ENCODE results near the gene HMGN3.

HMGN3 gene

DNA sequence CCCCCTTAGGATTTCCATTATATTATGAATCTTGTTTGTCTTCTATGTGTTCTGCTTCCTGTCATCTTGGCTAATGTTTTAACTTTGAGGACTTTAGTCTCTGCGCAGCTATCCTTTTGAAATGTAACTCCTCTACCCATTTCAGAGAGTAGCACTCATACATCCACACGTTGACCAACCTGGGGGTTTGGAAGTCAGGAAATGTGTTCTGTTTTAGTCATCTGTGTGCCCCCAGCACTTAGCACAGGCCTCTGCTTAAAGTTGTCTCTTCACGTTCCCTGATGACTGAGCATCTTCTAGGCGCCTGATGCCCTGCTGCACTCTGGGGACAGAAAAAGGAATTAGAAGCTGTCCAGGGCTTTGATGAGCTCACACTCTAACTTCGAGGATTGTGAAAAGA lies 47.9 kb downstream of the HMGN3 start:
- peak in 1 of 56 donors; percentile 5 for DNase-seq

DNA sequence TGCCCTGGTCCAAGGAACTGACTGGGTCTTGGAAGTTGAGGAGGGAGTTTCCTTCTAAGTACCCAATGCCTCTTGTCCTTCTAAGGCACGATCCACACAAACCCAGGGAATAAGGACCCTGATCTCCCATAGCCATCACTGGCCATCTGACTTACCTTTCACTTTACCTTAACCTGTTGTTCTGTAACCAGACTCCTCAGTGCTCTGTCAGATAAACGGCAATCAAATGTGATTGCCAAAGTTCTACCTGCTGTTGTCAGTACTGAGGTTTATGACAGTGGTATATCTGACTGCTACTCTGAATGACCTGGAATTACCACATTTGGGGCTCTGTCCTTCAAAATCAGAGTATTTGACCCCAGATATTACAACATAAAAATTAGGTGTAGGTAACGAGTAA lies 49.8 kb downstream of the HMGN3 start:
- DNase-seq = no peak

DNA sequence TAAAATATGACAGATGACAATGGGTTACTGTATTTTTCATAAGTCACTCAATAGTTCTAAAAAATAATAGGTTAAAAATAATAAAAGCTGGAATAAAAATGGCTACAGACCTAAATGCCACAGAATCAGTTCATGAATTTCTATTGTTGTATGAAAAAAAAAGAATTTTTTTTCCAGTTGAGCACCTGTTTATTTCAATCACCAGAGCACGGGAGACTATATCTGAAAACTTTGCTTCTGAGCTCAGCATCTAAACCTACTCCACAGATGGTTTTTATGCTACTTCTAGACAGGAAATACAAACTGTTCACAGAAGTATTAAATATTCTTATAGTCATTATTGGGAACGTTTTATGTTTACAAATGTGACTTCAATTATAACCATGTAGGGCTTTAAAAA lies 50.4 kb downstream of the HMGN3 start:
- no peak for DNase-seq

DNA sequence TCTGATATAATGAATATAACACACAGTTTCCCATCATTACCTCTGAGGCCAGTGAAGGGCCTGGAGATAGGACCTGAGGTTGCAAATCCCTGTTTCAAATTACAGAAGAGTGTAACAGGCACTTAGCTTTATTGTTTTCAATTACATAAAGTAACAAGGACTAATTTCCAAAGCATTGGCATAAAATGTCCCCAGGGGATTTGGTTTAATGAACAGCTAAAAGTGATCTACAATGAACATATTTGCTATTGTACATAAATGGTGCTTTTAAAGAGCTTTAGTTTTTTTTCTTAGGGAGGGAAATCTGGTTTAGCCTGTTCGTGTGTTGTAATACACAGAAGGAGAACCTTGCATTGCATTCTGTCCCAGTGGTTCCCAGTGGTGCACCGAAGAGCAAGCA lies 54.4 kb downstream of the HMGN3 start:
- no peak for DNase-seq

DNA sequence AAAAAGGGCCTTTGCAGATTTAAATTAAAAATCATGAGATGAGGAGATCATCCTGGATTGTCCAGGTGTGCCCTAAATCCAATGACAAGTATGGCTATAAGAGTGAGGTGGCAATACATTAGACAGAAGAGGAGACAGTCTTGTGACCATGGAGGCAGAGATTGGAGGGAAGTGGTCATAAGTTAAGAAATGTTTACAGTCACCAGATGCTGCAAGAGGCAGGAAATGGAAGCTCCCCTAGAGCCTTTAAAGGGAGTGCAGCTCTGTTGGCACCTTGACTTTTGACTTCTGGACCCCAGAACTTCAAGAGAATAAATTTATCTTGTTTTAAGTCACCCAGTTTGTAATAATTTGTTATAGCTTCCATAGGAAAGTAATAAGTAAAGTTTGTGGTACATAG lies 61.1 kb downstream of the HMGN3 start:
- no peak for DNase-seq

DNA sequence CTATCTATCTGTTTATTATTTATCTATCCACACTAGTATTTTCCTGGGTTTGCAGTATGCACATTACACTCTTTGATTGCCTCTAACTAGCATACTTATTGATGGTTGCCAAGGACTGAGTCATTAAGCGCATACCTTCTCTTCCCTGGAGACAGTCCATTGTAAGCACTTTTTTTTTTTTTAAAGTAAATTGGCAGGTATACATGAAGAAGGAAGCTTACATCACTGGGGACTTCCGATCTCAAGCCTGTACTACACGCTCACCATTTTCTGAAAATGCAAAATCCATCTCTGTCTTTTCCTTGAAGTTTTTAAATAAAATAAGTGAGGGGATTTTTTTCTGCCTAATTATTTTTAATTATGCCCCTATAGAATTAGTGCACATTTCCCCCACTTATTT lies 63.5 kb downstream of the HMGN3 start:
- no peak for DNase-seq

DNA sequence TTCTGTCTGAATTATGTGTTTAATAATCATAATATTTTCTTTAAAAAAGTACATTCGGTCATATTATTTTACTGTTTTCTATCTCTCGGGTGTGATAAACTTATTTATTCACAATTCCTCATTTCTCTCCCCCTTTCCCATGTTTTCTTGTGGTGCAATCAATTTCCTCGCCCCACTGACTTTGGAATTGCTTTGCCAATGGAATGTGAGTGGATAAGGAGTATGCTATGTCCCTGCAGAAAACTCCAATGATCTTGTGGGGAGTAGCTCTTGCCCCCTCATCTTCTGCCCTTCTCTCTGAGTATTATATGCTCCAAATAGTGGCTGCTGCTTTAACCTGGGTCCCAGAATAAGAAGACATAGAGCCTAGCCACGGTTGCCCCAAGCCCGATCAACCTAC lies 64.1 kb downstream of the HMGN3 start:
- DNase-seq = no peak

DNA sequence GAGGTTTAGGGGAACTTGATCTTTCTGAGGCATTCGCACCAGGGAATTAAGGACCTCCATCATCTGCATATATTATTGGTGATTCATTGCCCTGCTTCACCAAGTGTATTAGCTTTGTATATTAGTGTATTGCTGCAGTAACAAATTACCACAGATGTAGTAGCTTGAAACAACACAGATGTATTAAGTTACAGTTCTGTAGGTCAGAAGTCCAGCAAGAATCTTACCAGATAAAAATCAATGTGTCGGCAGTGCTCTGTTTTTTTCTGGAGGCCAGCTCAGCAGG lies 65.8 kb downstream of the HMGN3 start:
- DNase-seq = no peak

DNA sequence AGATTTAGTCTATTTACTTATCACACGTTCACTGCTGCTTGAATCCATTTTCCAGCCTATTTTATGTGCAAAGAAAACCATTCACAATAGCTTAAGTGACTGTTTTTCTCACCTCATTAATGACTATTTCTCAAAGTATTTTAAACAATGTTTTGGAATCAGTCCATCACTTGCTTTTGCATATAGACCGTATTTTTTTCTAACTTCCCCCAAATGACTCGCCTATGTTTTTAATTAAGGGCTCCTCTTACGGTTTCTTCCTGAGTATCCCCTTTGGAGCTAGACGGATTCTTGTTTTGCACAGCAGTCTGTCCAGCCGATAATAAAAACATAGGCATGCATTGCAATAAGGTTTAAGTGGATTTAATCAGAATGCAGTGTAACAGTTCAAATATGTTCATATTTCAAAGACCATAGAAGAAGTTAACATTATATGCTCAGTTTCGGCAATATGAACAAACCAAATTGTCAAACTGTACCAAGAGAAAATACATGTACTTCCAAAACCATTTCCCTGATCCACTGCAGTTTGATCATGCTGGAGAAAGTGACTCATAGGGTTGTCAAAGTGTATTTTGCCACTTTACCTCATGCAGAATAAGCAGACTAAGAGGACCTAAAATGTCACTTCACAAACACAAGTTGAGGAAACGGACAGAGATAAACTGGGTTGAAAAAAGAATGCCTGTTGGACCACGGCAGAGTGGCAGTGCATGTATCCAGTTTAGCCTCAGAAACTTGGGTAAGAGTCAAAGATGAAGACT lies 66.4 kb downstream of the HMGN3 start:
- no peak for DNase-seq

DNA sequence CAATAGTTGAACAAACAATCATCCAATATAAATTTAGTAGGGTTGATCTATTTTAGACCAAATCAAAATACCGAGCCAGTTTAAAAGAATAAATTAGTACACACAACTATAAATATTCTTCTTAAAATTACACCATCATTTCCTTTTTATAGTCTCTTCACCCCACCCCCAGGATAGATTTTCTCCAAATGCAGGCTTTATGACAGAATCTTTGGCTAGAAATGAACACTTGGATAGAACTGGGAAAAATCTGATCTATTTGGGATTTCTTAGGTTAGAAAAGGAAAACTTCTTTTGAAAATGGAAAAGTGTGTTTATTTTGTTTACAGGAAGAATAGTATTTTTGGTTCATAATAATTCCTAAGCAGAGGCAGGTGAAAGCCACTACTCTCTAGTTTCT lies 74.6 kb downstream of the HMGN3 start:
- DNase-seq = no peak

DNA sequence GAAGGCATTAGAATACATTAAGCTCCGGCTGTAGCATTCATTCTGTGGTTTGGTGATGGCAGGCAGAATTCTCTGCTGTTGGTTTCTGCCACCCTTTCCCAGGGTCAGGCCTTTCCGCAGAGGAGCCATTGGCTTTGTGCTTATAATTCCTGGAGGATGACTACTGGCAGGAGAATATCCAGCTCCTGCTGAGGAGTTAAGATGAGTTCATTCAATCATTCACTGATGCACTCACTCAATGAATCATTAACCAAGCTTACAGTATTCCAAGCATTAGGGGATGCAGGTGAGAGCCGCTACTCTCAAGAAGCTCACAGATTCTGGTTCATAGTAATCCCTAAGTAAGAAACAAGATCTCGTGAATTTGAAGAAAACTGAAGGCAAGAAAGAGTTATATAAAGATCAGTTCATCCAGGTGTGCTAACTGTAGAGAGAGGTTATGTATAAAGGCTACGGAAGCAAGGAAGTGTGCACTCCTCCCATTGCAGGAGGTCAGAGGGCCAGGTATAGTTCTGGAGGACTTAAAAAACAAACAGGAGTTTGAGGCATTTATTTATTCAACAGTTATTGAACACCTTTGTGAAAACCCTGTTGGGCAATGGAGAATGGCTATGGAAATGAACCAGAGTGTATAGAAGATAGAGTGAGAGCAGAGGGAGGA lies 75.5 kb downstream of the HMGN3 start:
- DNase-seq = no peak

DNA sequence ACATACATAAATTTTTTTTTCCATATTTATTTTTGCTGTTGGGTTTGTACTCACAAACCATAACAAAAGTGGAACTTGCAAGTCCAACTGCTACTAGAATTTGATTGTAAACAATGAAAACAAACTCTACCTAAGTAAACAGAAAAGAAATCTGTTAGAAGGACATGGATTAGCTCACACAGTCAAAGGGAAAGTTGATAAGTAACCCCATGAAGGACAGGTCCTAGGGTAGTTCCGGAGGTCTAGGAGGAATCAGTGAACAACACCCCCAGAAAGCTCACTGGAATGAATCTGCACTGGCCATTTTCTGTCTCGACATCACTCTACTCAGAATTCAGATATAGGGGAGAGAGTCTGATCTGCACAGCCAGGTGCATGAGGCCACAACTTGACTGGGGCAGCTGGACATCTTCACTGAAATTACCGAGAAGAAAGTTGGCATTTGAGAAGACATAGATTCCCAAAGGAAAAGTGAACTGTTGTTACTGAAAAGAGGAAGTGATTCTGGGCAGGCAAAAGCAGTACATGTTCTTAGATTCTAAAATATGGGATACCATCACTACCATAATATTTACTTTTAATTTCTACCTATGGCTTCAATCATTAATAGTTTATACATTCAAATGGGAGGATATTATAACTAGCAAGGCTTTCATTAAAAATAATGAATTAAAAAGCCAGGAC lies 76.4 kb downstream of the HMGN3 start:
- no peak for DNase-seq

DNA sequence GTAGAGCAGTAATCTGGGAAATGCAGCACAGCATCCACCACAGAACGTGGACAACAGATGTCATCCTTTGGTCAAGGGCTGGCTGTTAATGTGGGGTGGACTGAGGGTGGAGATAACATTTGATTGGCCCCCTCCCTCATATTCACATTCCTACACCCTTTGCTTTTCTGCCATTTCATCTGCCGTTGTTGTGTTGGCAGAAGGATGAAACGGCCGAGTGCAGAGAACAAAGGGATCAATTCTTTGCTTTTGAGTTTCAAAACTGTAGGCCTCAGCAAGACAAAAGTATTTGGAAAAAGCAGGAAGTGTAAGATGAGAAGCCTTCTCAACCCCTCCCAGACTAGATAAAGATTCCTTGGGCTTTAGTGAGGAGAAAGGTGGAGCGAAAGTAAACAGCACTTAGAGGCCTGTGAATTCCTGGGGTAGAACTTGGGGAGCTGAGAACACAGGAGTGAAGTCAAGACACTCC lies 82.2 kb downstream of the HMGN3 start:
- no peak for DNase-seq

Data from amygdala (tissue), 56 donors.